ENCODE data around the gene LPIN3. TPM values are rescaled to one million over a fixed set of nuclear protein-coding genes. Genes with fewer than 3 reads are reported as not detected.

The LPIN3 gene
- total RNA-seq, 4 donors from 2014 or later, result 7.6 to 19.8 (median 10.7) TPM

- Histone ChIP-seq H3K4me1 (peaks cover 27 to 66% (median 60%) of the 10 kb centered on the region in 4 donors), H3K27me3 (no peaks in the 10 kb centered on the region), H3K36me3 (no peaks in the 10 kb centered on the region), H3K9me3 (no peaks in the 10 kb centered on the region), H3K27ac (replicated peaks in 1 of 4) (peak overlapping the region in 3 of 4 donors; percentile 15 to 65 (median 43)), H3K4me3 (no peak overlapping the region)
- TF ChIP-seq POLR2AphosphoS5 (IDR thresholded peaks at IDR 0.05), result no peak
- no peak for TF ChIP-seq POLR2A (IDR thresholded peaks at IDR 0.05; ENCODE audit: low read depth)
- no peak for TF ChIP-seq CTCF (IDR thresholded peaks at IDR 0.05)
- no peak for TF ChIP-seq EP300 (IDR thresholded peaks at IDR 0.05)
- intact Hi-C loops (cut with DNase I), result no loop called here
- WGBS, result 81% methylated on average over 9 of the region's 9 CpGs
- no peak for DNase-seq (ENCODE audit: extremely low spot score)
These were observed 54.5 kb downstream of the LPIN3 start for GRCh38 chr20:41394931-41395666.

- intact Hi-C loops (cut with DNase I), result no loop called here
- H3K4me1 ChIP-seq, result peaks cover 27 to 66% (median 60%) of the 10 kb centered on the region in 4 donors
- no peaks in the 10 kb centered on the region for H3K9me3 ChIP-seq
- no peaks in the 10 kb centered on the region for H3K27me3 ChIP-seq
- DNase-seq (ENCODE audit: extremely low spot score), result no peak
- H3K27ac ChIP-seq (replicated peaks in 1 of 4), result peak overlapping the region; percentile 15 to 65 (median 47)
- no peak overlapping the region for H3K4me3 ChIP-seq
- 56% methylated on average over 18 of the region's 18 CpGs for WGBS
- TF ChIP-seq POLR2AphosphoS5 (IDR thresholded peaks at IDR 0.05) (no peak), POLR2A (IDR thresholded peaks at IDR 0.05; ENCODE audit: low read depth) (no peak), CTCF (IDR thresholded peaks at IDR 0.05) (no peak), EP300 (IDR thresholded peaks at IDR 0.05) (no peak)
- H3K36me3 ChIP-seq, result no peaks in the 10 kb centered on the region
These were observed 55.3 kb downstream of the LPIN3 start for GRCh38 chr20:41395667-41396664.

GRCh38 chr20:41398408-41398807 lies 57.8 kb downstream of the LPIN3 start:
- no peak overlapping the region for H3K4me3 ChIP-seq
- H3K27ac ChIP-seq (replicated peaks in 1 of 4), result peak overlapping the region in 2 of 4 donors; percentile 44 to 52
- intact Hi-C loops (cut with DNase I), result no loop called here
- no peaks in the 10 kb centered on the region for H3K9me3 ChIP-seq
- H3K27me3 ChIP-seq, result no peaks in the 10 kb centered on the region
- peaks cover 20 to 46% (median 42%) of the 10 kb centered on the region in 4 donors for H3K4me1 ChIP-seq
- 47% methylated on average over 2 of the region's 2 CpGs for WGBS
- TF ChIP-seq EP300 (IDR thresholded peaks at IDR 0.05), result no peak
- TF ChIP-seq POLR2A (IDR thresholded peaks at IDR 0.05; ENCODE audit: low read depth), result no peak
- TF ChIP-seq POLR2AphosphoS5 (IDR thresholded peaks at IDR 0.05), result peak; percentile 30 to 32
- no peak for DNase-seq (ENCODE audit: extremely low spot score)
- H3K36me3 ChIP-seq, result peaks cover 3 to 6% (median 4%) of the 10 kb centered on the region in 4 donors

- no peak overlapping the region for H3K4me3 ChIP-seq
- peaks cover 21 to 56% (median 53%) of the 10 kb centered on the region in 4 donors for H3K36me3 ChIP-seq
- H3K4me1 ChIP-seq, result peaks cover 10 to 27% (median 14%) of the 10 kb centered on the region in 4 donors
- DNase-seq (ENCODE audit: extremely low spot score), result no peak
- TF ChIP-seq POLR2AphosphoS5 (IDR thresholded peaks at IDR 0.05), result no peak
- no peak for TF ChIP-seq CTCF (IDR thresholded peaks at IDR 0.05)
- TF ChIP-seq POLR2A (IDR thresholded peaks at IDR 0.05; ENCODE audit: low read depth), result no peak
- TF ChIP-seq EP300 (IDR thresholded peaks at IDR 0.05), result no peak
- intact Hi-C loops (cut with DNase I), result loop anchor here (10.0 kb wide), 1 partner anchor 259 kb away; no protein-coding TSS in a partner anchor
- H3K27me3 ChIP-seq, result no peaks in the 10 kb centered on the region
- H3K9me3 ChIP-seq, result no peaks in the 10 kb centered on the region
- WGBS, result 90% methylated on average over 12 of the region's 12 CpGs
- no peak overlapping the region for H3K27ac ChIP-seq (replicated peaks in 1 of 4)
These were observed 63.0 kb downstream of the LPIN3 start for GRCh38 chr20:41403604-41404003.
